ENCODE data around the gene SHH.

DNA sequence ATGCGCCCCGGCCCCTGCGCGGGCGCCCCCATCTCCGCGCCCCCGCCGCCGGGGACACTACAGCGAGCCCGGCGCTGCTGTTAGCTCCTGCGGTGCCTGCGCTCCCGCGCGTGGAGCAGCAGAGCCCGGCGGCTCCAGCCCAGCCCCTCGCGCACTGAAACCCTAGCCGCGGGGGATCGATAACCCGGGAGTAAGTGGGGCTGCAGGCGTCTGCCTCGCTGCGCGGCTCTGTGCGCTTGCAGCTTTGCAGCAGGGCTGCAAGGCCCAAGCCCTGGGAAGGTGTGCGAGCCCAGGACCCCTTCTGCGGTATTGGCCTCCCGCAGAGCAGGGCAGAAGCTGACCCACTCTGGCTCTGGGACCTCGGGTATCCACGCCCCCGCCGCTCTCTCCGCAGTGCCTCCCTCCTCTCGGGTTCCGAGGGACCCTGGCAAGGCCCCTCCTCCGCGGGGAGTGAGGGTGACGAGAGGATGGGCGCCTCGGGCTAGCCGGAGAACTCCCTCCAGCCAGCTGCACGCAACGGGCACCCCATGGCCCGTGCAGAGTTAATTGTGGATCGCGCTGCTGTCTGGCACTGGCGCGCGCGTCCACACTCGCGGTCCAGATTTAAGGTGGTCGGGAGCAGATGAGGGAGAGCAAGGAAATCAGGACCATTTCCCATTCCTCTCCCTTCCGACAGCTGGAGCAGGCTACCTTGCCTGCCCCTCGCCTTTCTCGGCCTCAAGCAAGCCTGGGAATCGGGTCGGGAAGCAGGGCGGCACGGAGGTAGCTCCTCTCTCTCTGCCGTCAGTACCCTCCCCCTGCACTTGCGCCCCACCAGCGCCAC is 2.1 kb downstream of the SHH start:
- TF ChIP-seq CTCF (conservative IDR thresholded peaks at IDR 0.05) (no peak), ZFX (IDR thresholded peaks at IDR 0.05) (no peak)

Data from C4-2B (cell line).